Stimulated activated CD4-positive, alpha-beta T cell treated with anti-CD3 and anti-CD28 coated beads, Interleukin-1b, Interleukin-23, amount 100 ng/mL, for 4 hours (primary cell): ENCODE results near the gene HSP90AA1.
"Not testable (repeated sequence)": the region's sequence is repeated elsewhere in the genome, so short reads cannot be mapped to it uniquely, and the experiment has no call there.

ENCODE experiments used
- DNase-seq, 2 donors: peaks; one replicate each; pipeline ENCODE4 v3.0.0-alpha.2; 2020; ENCODE audit warnings: low read depth in 2 of 2

Gene HSP90AA1

GRCh38 chr14:102086972-102087761, at the start of gene HSP90AA1:
TSS of gene HSP90AA1 (minus strand) at chr14:102087044. CDS start at chr14:102086378, 666 bp downstream.
- DNase-seq: peak; percentile 98

GRCh38 chr14:102135456-102135855, 48.6 kb upstream of the HSP90AA1 start:
- DNase-seq: not testable (repeated sequence)

- DNase-seq: not testable (repeated sequence)
Measured at GRCh38 chr14:102134719-102135118, 47.9 kb upstream of the HSP90AA1 start.

GRCh38 chr14:102134021-102134420, 47.2 kb upstream of the HSP90AA1 start:
- not testable (repeated sequence) for DNase-seq

DNA sequence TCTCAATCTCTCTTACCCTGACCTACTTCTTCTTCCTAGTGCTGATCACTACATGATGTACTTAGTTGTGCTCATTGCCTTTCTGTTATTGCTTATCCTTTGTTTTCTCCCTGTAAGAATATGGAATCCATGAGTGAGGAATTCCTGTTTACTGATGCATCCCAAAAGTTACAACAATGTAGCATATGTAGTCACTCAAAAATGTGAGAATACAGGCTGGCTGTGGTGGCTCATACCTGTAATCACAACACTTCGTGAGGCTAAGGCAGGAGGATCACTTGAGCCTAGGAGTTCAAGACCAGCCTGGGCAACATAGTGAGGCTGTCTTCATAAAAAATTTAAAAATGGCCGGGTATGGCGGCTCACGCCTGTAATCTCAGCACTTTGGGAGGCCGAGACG, 44.9 kb upstream of the HSP90AA1 start:
- DNase-seq: no peak

- no peak for DNase-seq
Measured at GRCh38 chr14:102126807-102127455, 40.1 kb upstream of the HSP90AA1 start.

DNA sequence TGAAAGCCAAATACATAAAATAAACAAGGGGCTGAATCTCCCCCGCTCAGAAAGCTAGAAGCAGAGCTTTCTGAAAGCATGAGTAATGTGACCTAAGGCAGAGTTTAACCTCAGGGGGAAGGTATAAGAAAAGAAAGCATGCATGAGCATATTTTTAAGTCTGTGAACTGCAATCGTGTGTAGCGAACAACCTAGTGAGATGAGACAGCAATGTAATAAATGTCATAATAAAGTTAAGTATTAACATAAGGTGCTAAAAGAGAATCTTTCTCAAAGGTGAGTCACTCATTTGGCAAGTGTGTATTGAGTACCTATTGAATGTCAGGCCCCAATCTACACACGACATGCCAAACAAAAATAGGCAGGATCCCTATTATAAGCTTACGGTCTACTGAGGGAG, 38.7 kb upstream of the HSP90AA1 start:
- DNase-seq: no peak

DNA sequence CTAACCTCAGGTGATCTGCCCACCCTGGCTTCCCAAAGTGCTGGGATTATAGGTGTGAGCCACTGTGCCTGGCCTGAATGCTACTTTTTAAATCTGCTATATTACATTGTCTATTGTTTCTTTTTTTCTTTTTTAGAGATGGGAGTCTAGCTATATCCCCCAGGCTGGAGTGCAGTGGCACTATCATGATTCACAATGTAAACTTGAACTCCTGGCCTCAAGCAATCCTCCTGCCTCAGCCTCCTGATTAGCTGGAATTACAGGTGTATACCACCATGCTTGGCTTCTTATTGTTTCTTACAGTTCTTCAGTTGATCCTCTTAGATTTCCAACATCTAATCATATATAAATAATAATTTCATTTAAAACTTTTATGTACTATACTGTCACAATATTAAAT, 37.6 kb upstream of the HSP90AA1 start:
- no peak for DNase-seq

GRCh38 chr14:102121567-102121966, 34.7 kb upstream of the HSP90AA1 start:
- no peak for DNase-seq

- no peak for DNase-seq
Measured at GRCh38 chr14:102120888-102121287, 34.0 kb upstream of the HSP90AA1 start.

DNA sequence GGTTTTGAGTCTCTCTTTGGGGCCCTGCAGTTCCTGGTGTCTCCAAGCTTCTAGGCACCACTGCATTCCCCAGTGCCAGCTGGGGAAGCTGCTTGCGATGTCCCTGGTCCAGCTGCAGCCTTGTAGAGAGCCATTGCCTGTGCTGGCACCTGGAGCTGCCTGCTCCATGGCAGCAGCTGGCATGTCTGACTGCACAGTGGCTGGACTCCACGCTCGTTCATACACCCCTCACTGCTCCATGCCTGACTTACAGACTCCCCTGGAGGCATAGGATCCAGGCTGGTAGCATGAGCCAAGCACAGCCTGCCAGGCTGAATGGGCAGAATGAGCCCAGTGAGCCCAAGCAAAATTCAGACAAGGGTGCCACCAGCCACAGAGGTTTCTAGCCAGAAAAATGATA, 31.0 kb upstream of the HSP90AA1 start:
- no peak for DNase-seq

- DNase-seq: no peak
Measured at GRCh38 chr14:102116361-102117180, 29.7 kb upstream of the HSP90AA1 start.

GRCh38 chr14:102111101-102111500, 24.3 kb upstream of the HSP90AA1 start:
- no peak for DNase-seq

GRCh38 chr14:102109332-102109731, 22.5 kb upstream of the HSP90AA1 start:
- DNase-seq: not testable (repeated sequence)

DNA sequence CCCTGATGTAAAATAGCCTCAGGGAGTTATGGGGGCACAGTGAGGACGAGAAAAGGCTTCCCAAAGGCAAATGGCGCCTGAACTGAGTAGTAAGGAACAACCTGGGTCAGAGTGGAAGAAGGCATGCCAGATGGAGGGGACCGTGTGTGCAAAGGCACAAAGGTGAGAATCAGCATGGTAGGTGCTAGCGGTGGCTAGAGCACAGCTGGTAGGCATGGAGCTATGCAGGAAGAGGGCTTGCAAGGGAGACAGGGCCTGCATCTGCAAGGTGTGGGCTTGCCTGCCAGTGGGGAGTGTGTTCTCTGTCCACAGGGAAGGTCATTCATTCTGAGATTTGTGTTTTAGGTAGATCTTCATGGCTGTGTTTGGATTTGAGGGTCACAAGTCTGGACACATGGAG, 18.5 kb upstream of the HSP90AA1 start:
- DNase-seq: no peak

GRCh38 chr14:102103062-102103695, 16.3 kb upstream of the HSP90AA1 start:
- DNase-seq: no peak

- no peak for DNase-seq
Measured at GRCh38 chr14:102097441-102098135, 10.7 kb upstream of the HSP90AA1 start.

DNA sequence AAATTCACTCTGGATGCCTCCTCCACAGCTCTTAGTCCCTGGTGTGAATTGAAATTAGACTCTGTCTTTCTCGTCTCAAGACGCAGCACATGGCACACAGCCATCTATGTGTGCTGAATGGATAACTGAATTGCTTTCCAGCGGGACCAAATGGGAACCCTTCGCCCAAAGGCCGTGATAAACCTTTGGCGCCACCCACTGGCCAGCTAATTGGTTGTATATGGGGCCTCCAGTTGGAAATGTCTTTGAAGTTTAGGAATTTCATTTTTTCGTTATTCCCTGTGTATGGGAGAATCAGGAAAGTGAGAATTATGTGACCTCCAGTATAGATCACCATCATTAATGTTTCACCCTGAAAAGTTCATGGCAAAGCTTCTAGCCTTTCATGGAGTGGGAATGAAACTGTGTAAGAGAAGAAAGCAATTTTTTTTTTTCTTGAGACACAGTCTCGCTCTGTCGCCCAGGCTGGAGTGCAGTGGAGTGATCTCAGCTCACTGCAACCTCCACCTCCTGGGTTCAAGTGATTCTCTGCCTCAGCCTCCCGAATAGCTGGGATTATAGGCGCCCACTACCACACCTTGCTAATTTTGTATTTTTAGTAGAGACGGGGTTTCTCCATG, 9.8 kb upstream of the HSP90AA1 start:
- peak; percentile 61 to 67 for DNase-seq

DNA sequence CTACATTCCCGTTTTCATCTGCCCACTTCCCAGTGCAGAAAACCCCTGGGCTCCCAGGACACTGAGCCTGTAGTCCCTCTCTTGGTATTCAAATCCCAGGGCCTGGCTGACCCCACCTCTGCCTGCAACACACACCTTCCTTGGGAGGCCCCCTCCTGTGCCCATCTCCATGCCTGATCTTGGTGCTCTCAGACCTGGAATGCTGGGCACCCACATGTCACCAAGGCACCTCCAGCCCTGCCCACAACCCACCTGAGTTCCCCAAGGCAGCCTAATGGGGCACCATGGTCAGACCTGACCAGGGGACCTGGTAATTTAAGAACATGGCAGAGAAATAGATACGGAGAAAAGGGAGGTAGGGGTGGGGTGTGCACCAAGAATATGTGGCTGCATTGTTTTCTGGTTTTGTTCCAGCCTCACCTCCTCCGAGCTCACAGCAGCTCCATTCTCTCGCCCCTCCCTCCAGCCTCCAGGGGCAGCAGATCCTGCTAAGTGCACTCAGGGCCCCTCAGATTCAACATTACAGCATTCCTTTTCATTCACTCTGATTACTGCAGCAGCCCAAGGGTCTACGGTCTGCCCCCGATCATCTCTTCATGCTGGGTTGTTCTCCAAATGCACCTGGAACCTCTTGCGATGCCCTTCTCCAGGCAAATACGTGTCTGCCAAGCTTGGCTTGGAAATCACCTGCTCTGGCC, 9.2 kb upstream of the HSP90AA1 start:
- DNase-seq: no peak

GRCh38 chr14:102095231-102095870, 8.5 kb upstream of the HSP90AA1 start:
- no peak for DNase-seq
